ENCODE data around the gene TMEM131. TPM values are rescaled to one million over a fixed set of nuclear protein-coding genes. Genes with fewer than 3 reads are reported as not detected.

TMEM131 gene
- total RNA-seq, 1 donor from 2014 or later = 35.4 TPM

DNA sequence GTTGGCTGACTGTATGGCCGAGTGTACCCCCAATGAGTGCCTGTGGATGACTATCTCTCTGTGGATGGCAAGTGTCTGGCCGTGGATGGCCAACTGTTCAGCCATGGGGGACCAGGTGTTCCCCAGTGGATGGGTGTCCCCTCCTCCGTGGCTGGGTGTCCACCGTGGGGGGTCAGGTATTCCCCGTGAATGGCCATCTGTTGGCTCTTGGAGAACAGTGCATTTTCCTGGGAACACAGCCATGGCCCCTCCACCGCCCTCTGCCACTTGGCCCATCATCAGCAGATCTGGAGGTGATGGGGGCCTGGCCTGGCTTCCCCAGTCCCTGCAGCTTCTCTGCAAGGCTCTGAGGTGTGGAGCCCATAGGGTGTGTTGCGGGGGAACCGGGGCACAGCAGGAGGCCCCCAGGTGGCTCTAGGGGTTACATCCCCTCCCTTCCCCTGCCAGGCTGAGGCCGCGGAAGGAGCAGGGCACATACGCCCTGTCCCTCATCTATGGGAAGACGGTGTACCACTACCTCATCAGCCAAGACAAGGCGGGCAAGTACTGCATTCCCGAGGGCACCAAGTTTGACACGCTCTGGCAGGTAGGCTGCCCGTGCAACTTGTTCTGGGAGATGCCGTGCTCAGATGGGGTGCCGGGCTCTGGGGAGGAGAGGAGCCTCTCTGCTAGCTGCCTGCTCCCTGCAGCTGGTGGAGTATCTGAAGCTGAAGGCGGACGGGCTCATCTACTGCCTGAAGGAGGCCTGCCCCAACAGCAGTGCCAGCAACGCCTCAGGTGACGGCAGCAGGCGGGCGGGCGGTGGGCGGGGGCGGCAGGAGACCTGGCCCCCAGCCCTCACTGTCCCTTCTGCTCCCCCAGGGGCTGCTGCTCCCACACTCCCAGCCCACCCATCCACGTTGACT, 263.1 kb downstream of the TMEM131 start:
- no peak for TF ChIP-seq POLR2AphosphoS5 (IDR thresholded peaks at IDR 0.05; ENCODE audit: insufficient read depth in 1 of 2, low read depth in 1 of 2)
- no peak for TF ChIP-seq POLR2A (IDR thresholded peaks at IDR 0.05)
- TF ChIP-seq, protein P1, sequence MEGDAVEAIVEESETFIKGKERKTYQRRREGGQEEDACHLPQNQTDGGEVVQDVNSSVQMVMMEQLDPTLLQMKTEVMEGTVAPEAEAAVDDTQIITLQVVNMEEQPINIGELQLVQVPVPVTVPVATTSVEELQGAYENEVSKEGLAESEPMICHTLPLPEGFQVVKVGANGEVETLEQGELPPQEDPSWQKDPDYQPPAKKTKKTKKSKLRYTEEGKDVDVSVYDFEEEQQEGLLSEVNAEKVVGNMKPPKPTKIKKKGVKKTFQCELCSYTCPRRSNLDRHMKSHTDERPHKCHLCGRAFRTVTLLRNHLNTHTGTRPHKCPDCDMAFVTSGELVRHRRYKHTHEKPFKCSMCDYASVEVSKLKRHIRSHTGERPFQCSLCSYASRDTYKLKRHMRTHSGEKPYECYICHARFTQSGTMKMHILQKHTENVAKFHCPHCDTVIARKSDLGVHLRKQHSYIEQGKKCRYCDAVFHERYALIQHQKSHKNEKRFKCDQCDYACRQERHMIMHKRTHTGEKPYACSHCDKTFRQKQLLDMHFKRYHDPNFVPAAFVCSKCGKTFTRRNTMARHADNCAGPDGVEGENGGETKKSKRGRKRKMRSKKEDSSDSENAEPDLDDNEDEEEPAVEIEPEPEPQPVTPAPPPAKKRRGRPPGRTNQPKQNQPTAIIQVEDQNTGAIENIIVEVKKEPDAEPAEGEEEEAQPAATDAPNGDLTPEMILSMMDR (IDR thresholded peaks at IDR 0.05) = no peak
- Histone ChIP-seq H3K4me1 (no peaks in the 10 kb centered on the region), H3K27me3 (no peaks in the 10 kb centered on the region), H3K36me3 (no peaks in the 10 kb centered on the region), H3K9me3 (no peaks in the 10 kb centered on the region), H3K27ac (no peak overlapping the region), H3K4me3 (no peak overlapping the region)
- no peak for DNase-seq (ENCODE audit: extremely low spot score in 2 of 2)
- intact Hi-C loops (cut with DNase I) = no loop called here

DNA sequence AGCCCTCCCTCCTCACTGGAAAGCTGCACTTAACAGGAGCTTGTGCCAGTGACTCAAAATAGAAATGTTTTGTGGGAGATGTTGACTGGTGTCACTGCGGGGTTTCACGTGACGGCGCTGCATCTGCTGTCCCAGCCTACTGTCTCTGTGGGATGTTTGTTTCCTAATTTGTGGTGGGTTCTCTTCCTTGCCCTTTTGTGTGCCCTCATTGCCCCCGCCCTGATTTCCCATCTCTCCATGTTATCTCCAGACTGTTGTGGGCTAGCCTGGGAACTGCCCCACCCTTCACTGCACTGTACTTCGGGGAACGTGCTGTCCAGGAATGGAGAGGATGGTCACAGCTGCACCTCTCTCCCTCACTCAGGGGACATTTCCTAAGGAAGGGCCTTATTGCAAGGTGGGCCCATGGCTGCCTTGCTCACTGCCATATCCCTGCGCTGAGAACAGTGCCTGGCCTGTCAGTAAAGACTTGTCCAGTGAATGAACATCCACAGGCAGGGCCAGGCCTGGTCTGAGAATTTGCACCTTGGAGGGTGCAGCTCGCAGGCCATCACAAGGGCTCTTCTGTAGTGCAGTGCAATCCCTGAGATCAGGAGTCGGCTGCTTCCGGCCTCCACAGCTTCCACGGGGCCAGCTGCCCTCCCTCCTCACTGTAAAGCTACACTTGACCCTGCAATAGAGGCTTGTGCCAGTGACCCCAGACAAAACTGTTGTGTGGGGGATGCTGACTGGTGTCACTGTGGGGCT, 264.3 kb downstream of the TMEM131 start:
- no peaks in the 10 kb centered on the region for H3K9me3 ChIP-seq
- no peaks in the 10 kb centered on the region for H3K4me1 ChIP-seq
- no peak for TF ChIP-seq POLR2AphosphoS5 (IDR thresholded peaks at IDR 0.05; ENCODE audit: insufficient read depth in 1 of 2, low read depth in 1 of 2)
- TF ChIP-seq, protein P1 (IDR thresholded peaks at IDR 0.05) = no peak
- TF ChIP-seq POLR2A (IDR thresholded peaks at IDR 0.05) = no peak
- H3K36me3 ChIP-seq = no peaks in the 10 kb centered on the region
- no peak overlapping the region for H3K27ac ChIP-seq
- H3K4me3 ChIP-seq = no peak overlapping the region
- intact Hi-C loops (cut with DNase I) = no loop called here
- no peaks in the 10 kb centered on the region for H3K27me3 ChIP-seq
- no peak for DNase-seq (ENCODE audit: extremely low spot score in 2 of 2)

DNA sequence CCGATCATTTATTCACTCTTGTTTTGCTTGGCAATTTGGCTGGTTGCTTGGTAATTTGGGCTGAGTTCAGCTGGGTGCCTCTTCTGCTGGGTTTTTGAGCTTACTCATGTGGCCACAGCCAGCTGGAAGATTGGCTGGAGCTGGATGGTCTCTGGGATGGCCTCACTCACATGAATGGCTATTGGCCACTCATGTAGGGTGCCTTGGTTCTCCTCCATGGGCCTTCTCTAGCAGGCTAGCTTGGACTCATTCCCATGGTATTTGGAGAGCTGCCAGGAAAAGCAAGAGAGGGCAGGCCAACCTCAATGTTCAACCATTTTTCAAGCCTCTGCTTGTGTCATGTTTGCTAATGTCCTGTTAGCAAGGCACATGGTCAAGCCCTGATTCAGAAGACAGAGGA, 265.5 kb downstream of the TMEM131 start:
- no peaks in the 10 kb centered on the region for H3K27me3 ChIP-seq
- H3K27ac ChIP-seq = no peak overlapping the region
- no peaks in the 10 kb centered on the region for H3K9me3 ChIP-seq
- TF ChIP-seq, protein P1 (IDR thresholded peaks at IDR 0.05) = no peak
- TF ChIP-seq POLR2A (IDR thresholded peaks at IDR 0.05) (no peak), POLR2AphosphoS5 (IDR thresholded peaks at IDR 0.05; ENCODE audit: insufficient read depth in 1 of 2, low read depth in 1 of 2) (no peak)
- no peak overlapping the region for H3K4me3 ChIP-seq
- no peaks in the 10 kb centered on the region for H3K36me3 ChIP-seq
- no peak for DNase-seq (ENCODE audit: extremely low spot score in 2 of 2)
- intact Hi-C loops (cut with DNase I) = no loop called here
- H3K4me1 ChIP-seq = no peaks in the 10 kb centered on the region

DNA sequence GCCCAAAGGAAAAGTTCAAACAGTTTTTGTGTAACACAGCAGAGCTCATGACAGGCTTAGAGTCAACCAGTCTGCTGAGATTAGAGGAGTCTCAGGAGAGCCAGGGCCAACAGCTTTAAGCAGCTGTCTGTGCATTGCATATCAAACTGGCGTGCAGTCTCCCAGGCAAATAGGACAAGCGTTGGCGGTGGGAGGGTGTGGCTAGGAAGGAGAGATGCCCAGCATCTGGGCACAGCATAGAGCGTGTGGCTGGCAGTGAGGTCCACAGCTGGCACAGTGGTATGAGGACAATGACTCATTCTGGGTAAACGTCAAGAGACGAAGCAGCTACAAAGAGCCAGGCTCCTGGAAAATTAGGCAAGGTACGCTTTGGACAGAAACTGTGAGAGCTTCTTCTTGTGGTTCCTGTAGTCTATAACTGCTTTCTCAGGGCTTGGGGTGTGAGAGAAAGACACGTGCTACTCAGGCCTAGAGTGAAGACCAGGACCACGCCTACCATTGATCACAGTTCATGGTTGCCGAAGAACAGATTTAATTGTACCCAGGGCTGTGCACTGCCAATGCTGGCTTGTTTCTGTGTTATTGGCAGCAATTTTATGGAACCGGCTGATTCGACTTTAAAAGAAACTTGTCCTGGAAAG, 267.5 kb downstream of the TMEM131 start:
- Histone ChIP-seq H3K9me3 (no peaks in the 10 kb centered on the region), H3K27ac (no peak overlapping the region), H3K4me1 (no peaks in the 10 kb centered on the region), H3K4me3 (no peak overlapping the region), H3K36me3 (no peaks in the 10 kb centered on the region), H3K27me3 (no peaks in the 10 kb centered on the region)
- DNase-seq (ENCODE audit: extremely low spot score in 2 of 2) = no peak
- TF ChIP-seq POLR2A (IDR thresholded peaks at IDR 0.05) (no peak), POLR2AphosphoS5 (IDR thresholded peaks at IDR 0.05; ENCODE audit: insufficient read depth in 1 of 2, low read depth in 1 of 2) (no peak)
- TF ChIP-seq, protein P1 (IDR thresholded peaks at IDR 0.05) = no peak
- intact Hi-C loops (cut with DNase I) = no loop called here

Measured in vagina (tissue), 2 donors.